Keratinocyte (primary cell): ENCODE results near the gene UPK1A. TPM values are rescaled to one million over a fixed set of nuclear protein-coding genes. Genes with fewer than 3 reads are reported as not detected.
A peak's percentile ranks its signal among the peaks of the same experiment; 100 is the strongest.

ENCODE experiments used
- DNase-seq: peaks from one replicate; pipeline ENCODE4 v3.0.0-alpha.2; 2011; ENCODE audit warnings: low read depth, missing footprints, low spot score
- FAIRE-seq: peaks from 2 replicates; lab custom pipeline; 2011; peaks lifted over from hg19 to GRCh38; lab: Jason Lieb, UNC
- H2AFZ ChIP-seq: 2 replicates; pipeline ENCODE4 v1.6.0; 2012; ENCODE audit warnings: low read length, control low read depth, inconsistent platforms; ENCODE audit not compliant: control insufficient read depth
- H3K27ac ChIP-seq: 2 replicates; pipeline ENCODE4 v1.5.1; 2011; ENCODE audit warnings: low read length; ENCODE audit not compliant: control insufficient read depth, insufficient read depth
- H3K27me3 ChIP-seq: 3 replicates; pipeline ENCODE4 v1.6.0; 2011; ENCODE audit warnings: low read length; ENCODE audit not compliant: control insufficient read depth, insufficient read depth; ENCODE audit errors: extremely low read depth
- H3K36me3 ChIP-seq, 2 experiments: 2 replicates in 1 of 2; 3 replicates in 1 of 2; pipeline ENCODE4 v1.5.1; 2011; ENCODE audit warnings: low read length in 2 of 2, mild to moderate bottlenecking in 1 of 2; ENCODE audit not compliant: control insufficient read depth in 2 of 2, insufficient read depth in 2 of 2; ENCODE audit errors: extremely low read depth in 1 of 2
- H3K4me1 ChIP-seq: 3 replicates; pipeline ENCODE4 v1.5.1; 2011; ENCODE audit warnings: low read length; ENCODE audit not compliant: control insufficient read depth, insufficient read depth; ENCODE audit errors: extremely low read depth
- H3K4me2 ChIP-seq: 3 replicates; pipeline ENCODE4 v1.6.0; 2011; ENCODE audit warnings: low read depth, low read length; ENCODE audit not compliant: control insufficient read depth, insufficient read depth; ENCODE audit errors: extremely low read depth
- H3K4me3 ChIP-seq, 3 experiments: fragments of 200-600 bp in 1 of 3; sonication (generic) in 1 of 3; 2 replicates in 2 of 3; 3 replicates in 1 of 3; pipeline ENCODE4 v1.5.1; 2011 to 2016; ENCODE audit warnings: low read length in 3 of 3, mild to moderate bottlenecking in 3 of 3, control low read depth in 2 of 3, inconsistent platforms in 1 of 3, low read depth in 1 of 3, mixed read lengths in 1 of 3, mixed run types in 1 of 3, moderate library complexity in 1 of 3; ENCODE audit not compliant: control insufficient read depth in 2 of 3, insufficient read depth in 2 of 3; ENCODE audit errors: extremely low read depth in 1 of 3
- H3K79me2 ChIP-seq: 2 replicates; pipeline ENCODE4 v1.6.0; 2012; ENCODE audit warnings: low read length; ENCODE audit not compliant: control insufficient read depth, insufficient read depth
- H3K9ac ChIP-seq: 3 replicates; pipeline ENCODE4 v1.6.0; 2011; ENCODE audit warnings: low read length; ENCODE audit not compliant: control insufficient read depth, insufficient read depth; ENCODE audit errors: extremely low read depth
- H3K9me1 ChIP-seq: 3 replicates; pipeline ENCODE4 v1.6.0; 2011; ENCODE audit warnings: low read length; ENCODE audit not compliant: control insufficient read depth, insufficient read depth; ENCODE audit errors: extremely low read depth
- H3K9me3 ChIP-seq: 2 replicates; pipeline ENCODE4 v1.5.1; 2012; ENCODE audit warnings: low read depth, low read length; ENCODE audit not compliant: control insufficient read depth
- H4K20me1 ChIP-seq: 3 replicates; pipeline ENCODE4 v1.6.0; 2011; ENCODE audit warnings: low read length; ENCODE audit not compliant: control insufficient read depth, insufficient read depth; ENCODE audit errors: extremely low read depth
- CTCF ChIP-seq, 3 experiments: IDR thresholded peaks in 1 of 3; conservative IDR thresholded peaks in 1 of 3; optimal IDR thresholded peaks in 1 of 3; 2 replicates in 2 of 3; 3 replicates in 1 of 3; pipeline versions ENCODE3 to v1.5.1; 2011; ENCODE audit warnings: low read length in 3 of 3, mild to moderate bottlenecking in 3 of 3, moderate library complexity in 2 of 3, control low read depth in 1 of 3, inconsistent platforms in 1 of 3; ENCODE audit not compliant: insufficient read depth in 2 of 3; ENCODE audit errors: extremely low read depth in 1 of 3
- EZH2 ChIP-seq: IDR thresholded peaks from one replicate; pipeline ENCODE4 v1.6.1; 2012; ENCODE audit warnings: inconsistent platforms, mild to moderate bottlenecking, low read length, moderate library complexity
- dilution Hi-C: fragments of 300-500 bp; cut with MboI; formaldehyde crosslinking; loops from one replicate; pipeline ENCODE4 v1.7.0; 2020; ENCODE audit warnings: low sequenced_read_pairs; ENCODE audit not compliant: extremely low pct_ligation_motif_present
- polyA plus RNA-seq, 5 experiments: library from polyadenylated mRNA; depleted of rRNA in 3 of 5; stranded (reverse) in 3 of 5; stranded (forward) in 1 of 5; unstranded in 1 of 5; fragments of >200 nt; gene quantifications; 1 replicate in 1 of 5; 2 replicates in 3 of 5; 3 replicates in 1 of 5; pipeline versions ENCODE4 v1.2.1 to v1.2.3, GENCODE V29; 2011 to 2012; ENCODE audit warnings: missing spikeins in 2 of 5, low read depth in 1 of 5, low replicate concordance in 1 of 5

Gene UPK1A
- polyA plus RNA-seq, 1 donor (not counting 4 experiments of a cell fraction or from before 2014, with no cell fraction given), result 0.09 TPM

DNA sequence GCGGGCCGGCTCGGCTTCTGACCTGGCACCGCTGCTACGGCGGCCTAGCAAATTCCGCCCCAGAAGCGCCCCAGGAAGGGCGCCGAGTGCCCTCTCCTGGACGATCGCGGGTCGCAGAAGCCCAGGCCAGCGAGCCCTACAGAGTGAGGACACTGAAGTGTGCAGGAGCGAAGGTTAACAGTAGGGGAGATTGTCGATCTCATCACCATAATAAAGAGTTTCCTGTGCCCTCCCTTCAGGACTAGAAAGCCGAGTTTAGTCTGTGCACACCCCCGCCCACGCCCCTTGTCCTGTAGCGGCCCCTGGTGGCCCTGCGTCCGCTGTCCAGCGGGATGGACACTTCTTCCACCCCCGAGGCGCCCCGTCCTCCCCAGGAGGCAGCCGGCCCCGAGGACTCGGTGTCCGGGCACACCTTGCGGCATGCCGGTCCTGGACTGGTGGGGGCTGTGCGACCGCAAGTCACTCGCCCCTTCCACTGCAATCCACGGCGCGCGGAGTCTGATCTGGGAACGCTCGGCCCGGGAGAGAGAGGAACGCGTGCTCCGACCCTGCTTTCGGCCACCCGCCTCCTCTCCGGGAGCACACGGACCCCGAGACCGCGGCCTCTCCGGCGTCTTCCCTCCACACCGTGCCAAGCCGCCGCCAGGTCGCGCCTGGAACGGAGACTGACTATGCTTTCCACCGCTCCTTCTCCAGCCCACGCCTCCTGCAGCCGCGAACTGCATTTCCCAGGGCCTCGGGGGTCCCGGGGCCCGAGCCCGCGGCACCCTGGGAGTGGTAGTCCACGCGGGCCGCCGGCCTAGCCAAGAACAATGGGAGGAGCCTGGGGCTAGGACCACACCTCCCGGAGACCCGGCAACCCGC, 50.7 kb downstream of the UPK1A start:
- Histone ChIP-seq H3K36me3 (peaks cover 6 to 12% of the 10 kb centered on the region in 2 experiments), H3K4me1 (peaks cover 22% of the 10 kb centered on the region), H3K9ac (peak overlapping the region; percentile 79), H4K20me1 (peaks cover 4% of the 10 kb centered on the region), H3K27me3 (no peaks in the 10 kb centered on the region), H3K4me3 (peak overlapping the region; percentile 76 to 86 (median 85)), H3K79me2 (peaks cover 34% of the 10 kb centered on the region), H3K9me1 (no peaks in the 10 kb centered on the region), H2AFZ (peak overlapping the region; percentile 86), H3K27ac (peak overlapping the region; percentile 52), H3K4me2 (peak overlapping the region; percentile 96), H3K9me3 (no peaks in the 10 kb centered on the region)
- DNase-seq (peak; percentile 69), FAIRE-seq (peak; percentile 74)
- TF ChIP-seq CTCF (optimal IDR thresholded peaks at IDR 0.05 in 1 of 3, IDR thresholded peaks at IDR 0.05 in 1 of 3, conservative IDR thresholded peaks at IDR 0.05 in 1 of 3; ENCODE audit: extremely low read depth in 1 of 3, insufficient read depth in 2 of 3, low read length in 3 of 3) (peak; percentile 71 to 84 (median 82)), EZH2 (no peak)
- dilution Hi-C loops, result no loop called here

GRCh38 chr19:35717665-35718344, 51.5 kb downstream of the UPK1A start, which contains the start of gene KMT2B:
Gene KMT2B, plus strand, starts transcription at chr19:35718003. Its CDS starts 16 bp downstream, at chr19:35718019.
- TF ChIP-seq EZH2 (no peak), CTCF (optimal IDR thresholded peaks at IDR 0.05 in 1 of 3, IDR thresholded peaks at IDR 0.05 in 1 of 3, conservative IDR thresholded peaks at IDR 0.05 in 1 of 3; ENCODE audit: extremely low read depth in 1 of 3, insufficient read depth in 2 of 3, low read length in 3 of 3) (no peak)
- Histone ChIP-seq H3K79me2 (peaks cover 41% of the 10 kb centered on the region), H3K4me3 (peak within 1 kb of the TSS; percentile 86 to 92 (median 89)), H3K9ac (peak within 1 kb of the TSS; percentile 85), H3K4me2 (peak within 1 kb of the TSS; percentile 96), H3K9me1 (no peaks in the 10 kb centered on the region), H4K20me1 (peaks cover 4% of the 10 kb centered on the region), H3K9me3 (no peaks in the 10 kb centered on the region), H3K36me3 (peaks cover 13 to 18% of the 10 kb centered on the region in 2 experiments), H3K27ac (peak within 1 kb of the TSS; percentile 58), H2AFZ (peak within 1 kb of the TSS; percentile 86), H3K4me1 (peaks cover 22% of the 10 kb centered on the region), H3K27me3 (no peaks in the 10 kb centered on the region)
- FAIRE-seq (no peak), DNase-seq (no peak)
- dilution Hi-C loops, result no loop called here
